HCT116 (cell line): ENCODE results near the gene WWP2. TPM values are rescaled to one million over a fixed set of nuclear protein-coding genes. Genes with fewer than 3 reads are reported as not detected.

Experiments used
- ATAC-seq: fragments of 200-7000 bp; cut with Tn5 transposase; 2 replicates; pipeline ENCODE4 v1.9.1; 2020; ENCODE audit warnings: mild to moderate bottlenecking, moderate library complexity
- BruUV-seq: library from RNA; stranded (reverse); fragments of 400-500 nt; replicated peaks from 2 replicates; lab custom pipeline; 2021; lab: Mats Ljungman, UMichigan
- CTCF ChIA-PET: fragments of 300-600 bp; sonication (Branson Sonifier 250); formaldehyde crosslinking; loops from one replicate; lab custom pipeline; 2021; ENCODE audit warnings: antibody characterized with exemption; lab: Charles Lee
- POLR2A ChIA-PET: fragments of 300-600, 350-600 bp; sonication (Branson Sonifier 250); formaldehyde crosslinking; loops from one replicate; lab custom pipeline; 2021; ENCODE audit warnings: antibody characterized with exemption; lab: Charles Lee
- RAD21 ChIA-PET, 2 experiments: fragments of 300-600 bp; sonication (Branson Sonifier 250); formaldehyde crosslinking; loops; one replicate each; lab custom pipeline; 2023; ENCODE audit warnings: low total read pairs in 2 of 2; ENCODE audit not compliant: uncharacterized antibody in 2 of 2, unreplicated experiment in 2 of 2, low non-redundant PET in 1 of 2; lab: Charles Lee
- DNase-seq: peaks from one replicate; pipeline ENCODE4 v3.0.0-alpha.2; 2010; ENCODE audit warnings: low read depth, low spot score
- H2AFZ ChIP-seq: fragments of 200-600 bp; shearing (Covaris generic), sonication (generic); 2 replicates; pipeline ENCODE4 v1.6.1; 2017; ENCODE audit warnings: low read depth, mixed run types, mixed read lengths, antibody characterized with exemption, low read length; ENCODE audit not compliant: poor library complexity, severe bottlenecking
- H3K27ac ChIP-seq: 2 replicates; pipeline ENCODE4 v1.5.1; 2012; ENCODE audit warnings: low read depth, low read length
- H3K27me3 ChIP-seq: fragments of 200-600 bp; sonication (generic); 2 replicates; pipeline ENCODE4 v1.6.1; 2016; ENCODE audit warnings: mixed run types, low read length, mixed read lengths; ENCODE audit not compliant: insufficient read depth
- H3K36me3 ChIP-seq, 2 experiments: fragments of 200-500 bp in 1 of 2; fragments of 200-600 bp in 1 of 2; sonication (Bioruptor generic) in 1 of 2; sonication (generic) in 1 of 2; 2 replicates each; pipeline versions ENCODE4 v1.5.1 to v1.6.1; 2014 to 2016; ENCODE audit warnings: low read length in 2 of 2, inconsistent platforms in 1 of 2, mixed read lengths in 1 of 2, mixed run types in 1 of 2; ENCODE audit not compliant: insufficient read depth in 2 of 2, control insufficient read depth in 1 of 2
- H3K4me1 ChIP-seq, 2 experiments: fragments of 200-600 bp in 1 of 2; sonication (generic) in 1 of 2; 2 replicates each; pipeline versions ENCODE4 v1.5.1 to v1.6.1; 2012 to 2017; ENCODE audit warnings: low read length in 2 of 2, inconsistent platforms in 1 of 2, mild to moderate bottlenecking in 1 of 2, mixed read lengths in 1 of 2, mixed run types in 1 of 2, moderate library complexity in 1 of 2; ENCODE audit not compliant: insufficient read depth in 2 of 2, control insufficient read depth in 1 of 2
- H3K4me2 ChIP-seq: fragments of 200-600 bp; sonication (generic); 2 replicates; pipeline ENCODE4 v1.6.1; 2017; ENCODE audit warnings: mixed run types, low read length, mixed read lengths
- H3K4me3 ChIP-seq, 2 experiments: fragments of 200-600 bp in 1 of 2; sonication (generic) in 1 of 2; replicated peaks in 1 of 2; 2 replicates each; pipeline ENCODE4 v1.5.1; 2011 to 2016; ENCODE audit warnings: low read length in 2 of 2, control low read depth in 1 of 2, low read depth in 1 of 2, mild to moderate bottlenecking in 1 of 2, mixed read lengths in 1 of 2, mixed run types in 1 of 2
- H3K79me2 ChIP-seq: fragments of 200-600 bp; sonication (generic); 2 replicates; pipeline ENCODE4 v1.6.1; 2017; ENCODE audit warnings: mild to moderate bottlenecking, mixed run types, low read length, moderate library complexity, mixed read lengths; ENCODE audit not compliant: insufficient read depth
- H3K9ac ChIP-seq: fragments of 200-600 bp; sonication (generic); 2 replicates; pipeline ENCODE4 v1.6.1; 2016; ENCODE audit warnings: low read length, mixed read lengths
- H3K9me2 ChIP-seq: fragments of 200-600 bp; sonication (generic), shearing (Covaris generic); 2 replicates; pipeline ENCODE4 v1.6.1; 2017; ENCODE audit warnings: mixed run types, mild to moderate bottlenecking, moderate library complexity; ENCODE audit not compliant: insufficient read depth
- H3K9me3 ChIP-seq, 2 experiments: fragments of 200-500 bp in 1 of 2; fragments of 200-600 bp in 1 of 2; sonication (Bioruptor generic) in 1 of 2; sonication (generic) in 1 of 2; 2 replicates each; pipeline ENCODE4 v1.6.1; 2014 to 2017; ENCODE audit warnings: low read length in 2 of 2, mixed read lengths in 2 of 2, inconsistent platforms in 1 of 2, low read depth in 1 of 2, mild to moderate bottlenecking in 1 of 2, mixed run types in 1 of 2, moderate library complexity in 1 of 2; ENCODE audit not compliant: control insufficient read depth in 1 of 2, insufficient read depth in 1 of 2
- H4K20me1 ChIP-seq: fragments of 200-600 bp; sonication (generic), shearing (Covaris generic); 2 replicates; pipeline ENCODE4 v1.6.1; 2017; ENCODE audit warnings: mixed run types, mild to moderate bottlenecking, moderate library complexity; ENCODE audit not compliant: insufficient read depth
- ATF3 ChIP-seq: IDR thresholded peaks from 2 replicates; pipeline ENCODE4 v1.6.1; 2012
- CBX3 ChIP-seq: IDR thresholded peaks from 2 replicates; pipeline ENCODE4 v1.6.1; 2012; ENCODE audit warnings: low read depth
- CEBPB ChIP-seq: IDR thresholded peaks from 2 replicates; pipeline ENCODE4 v1.6.1; 2012; ENCODE audit warnings: low read depth
- EGR1 ChIP-seq: IDR thresholded peaks from 2 replicates; pipeline ENCODE4 v1.6.1; 2012; ENCODE audit warnings: low read depth
- ELF1 ChIP-seq: IDR thresholded peaks from 2 replicates; pipeline ENCODE4 v1.6.1; 2012; ENCODE audit warnings: low read depth, borderline replicate concordance
- EZH2 ChIP-seq: fragments of 200-600 bp; sonication (generic); IDR thresholded peaks from 2 replicates; pipeline ENCODE4 v1.6.1; 2017; ENCODE audit warnings: antibody characterized with exemption, mixed run types
- EZH2phosphoT487 ChIP-seq: fragments of 200-600 bp; IDR thresholded peaks from 2 replicates; pipeline ENCODE4 v1.6.1; 2018; ENCODE audit warnings: antibody characterized with exemption, borderline replicate concordance
- FOSL1 ChIP-seq: IDR thresholded peaks from 2 replicates; pipeline ENCODE4 v1.6.1; 2012; ENCODE audit warnings: low read depth
- MAX ChIP-seq: IDR thresholded peaks from 2 replicates; pipeline ENCODE4 v1.6.1; 2012
- POLR2A ChIP-seq: IDR thresholded peaks from 2 replicates; pipeline ENCODE4 v1.7.0; 2011; ENCODE audit warnings: borderline replicate concordance; ENCODE audit not compliant: insufficient read depth, insufficient read length; ENCODE audit errors: extremely low read depth
- REST ChIP-seq: IDR thresholded peaks from 2 replicates; pipeline ENCODE4 v1.6.1; 2012; ENCODE audit warnings: low read depth
- SP1 ChIP-seq: IDR thresholded peaks from 2 replicates; pipeline ENCODE4 v1.6.1; 2012; ENCODE audit warnings: low read depth
- SRF ChIP-seq: IDR thresholded peaks from 2 replicates; pipeline ENCODE4 v1.6.1; 2012; ENCODE audit warnings: low read depth
- TCF7L2 ChIP-seq: IDR thresholded peaks from 2 replicates; pipeline ENCODE4 v1.7.0; 2011; ENCODE audit warnings: borderline replicate concordance, inconsistent platforms; ENCODE audit not compliant: insufficient read depth, insufficient read length; ENCODE audit errors: extremely low read depth
- ZFX ChIP-seq: fragments of 450-650 bp; IDR thresholded peaks from 2 replicates; pipeline ENCODE4 v1.6.1; 2017
- ZNF274 ChIP-seq: fragments of 200-500 bp; sonication (Bioruptor generic); IDR thresholded peaks from 2 replicates; pipeline ENCODE4 v1.6.1; 2014; ENCODE audit warnings: mild to moderate bottlenecking, low read depth, low read length, inconsistent platforms
- intact Hi-C: fragments of 100-400 bp; cut with micrococcal nuclease; formaldehyde crosslinking; loops from 2 replicates; pipeline ENCODE4 v1.10.0; 2022
- total RNA-seq: library from RNA; stranded (reverse); gene quantifications from one replicate; pipeline ENCODE4 v1.2.1, GENCODE V29; 2021; ENCODE audit not compliant: unreplicated experiment
- TF ChIP-seq, protein P1 (sequence below): IDR thresholded peaks from 2 replicates; pipeline ENCODE4 v1.6.1; 2011; ENCODE audit warnings: mild to moderate bottlenecking, low read length, moderate library complexity; ENCODE audit not compliant: insufficient replicate concordance; ENCODE audit errors: extremely low read depth

The WWP2 gene
- total RNA-seq, 1 experiment from 2014 or later = 44.2 TPM

- peaks cover 4 to 6% of the 10 kb centered on the region in 2 experiments; a peak in 3 of 4 replicates for H3K36me3 ChIP-seq
- no peaks in the 10 kb centered on the region for H3K4me1 ChIP-seq
- no peaks in the 10 kb centered on the region for H3K79me2 ChIP-seq
- no peaks in the 10 kb centered on the region for H3K9me3 ChIP-seq
- no peak overlapping the region for H3K4me3 ChIP-seq
- ChIA-PET POLR2A (no interaction called here), CTCF (no interaction called here), RAD21 (no interaction called here)
- H3K27ac ChIP-seq = no peak overlapping the region
- intact Hi-C loops = no loop called here
- H2AFZ ChIP-seq = no peak overlapping the region
- BruUV-seq = no TSS peak
- DNase-seq (no peak), ATAC-seq (no peak)
- H3K9me2 ChIP-seq = no peaks in the 10 kb centered on the region
- no peak overlapping the region for H3K4me2 ChIP-seq
- H3K27me3 ChIP-seq = no peaks in the 10 kb centered on the region
- TF ChIP-seq ELF1 (no peak), ZNF274 (no peak)
- no peak overlapping the region for H3K9ac ChIP-seq
- no peaks in the 10 kb centered on the region for H4K20me1 ChIP-seq
Measured at GRCh38 chr16:69935740-69936139, 173.6 kb downstream of the WWP2 start.

- no peak for TF ChIP-seq MAX
- no peak for TF ChIP-seq ATF3
- no peak for TF ChIP-seq CBX3
- TF ChIP-seq, protein P1, sequence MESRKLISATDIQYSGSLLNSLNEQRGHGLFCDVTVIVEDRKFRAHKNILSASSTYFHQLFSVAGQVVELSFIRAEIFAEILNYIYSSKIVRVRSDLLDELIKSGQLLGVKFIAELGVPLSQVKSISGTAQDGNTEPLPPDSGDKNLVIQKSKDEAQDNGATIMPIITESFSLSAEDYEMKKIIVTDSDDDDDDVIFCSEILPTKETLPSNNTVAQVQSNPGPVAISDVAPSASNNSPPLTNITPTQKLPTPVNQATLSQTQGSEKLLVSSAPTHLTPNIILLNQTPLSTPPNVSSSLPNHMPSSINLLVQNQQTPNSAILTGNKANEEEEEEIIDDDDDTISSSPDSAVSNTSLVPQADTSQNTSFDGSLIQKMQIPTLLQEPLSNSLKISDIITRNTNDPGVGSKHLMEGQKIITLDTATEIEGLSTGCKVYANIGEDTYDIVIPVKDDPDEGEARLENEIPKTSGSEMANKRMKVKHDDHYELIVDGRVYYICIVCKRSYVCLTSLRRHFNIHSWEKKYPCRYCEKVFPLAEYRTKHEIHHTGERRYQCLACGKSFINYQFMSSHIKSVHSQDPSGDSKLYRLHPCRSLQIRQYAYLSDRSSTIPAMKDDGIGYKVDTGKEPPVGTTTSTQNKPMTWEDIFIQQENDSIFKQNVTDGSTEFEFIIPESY = no peak
- no peak for TF ChIP-seq REST
- no peak for TF ChIP-seq EZH2
- TF ChIP-seq TCF7L2 = no peak
- no peak for TF ChIP-seq FOSL1
- no peak for TF ChIP-seq ZNF274
- no peak for TF ChIP-seq SP1
- no peak for TF ChIP-seq SRF
- TF ChIP-seq CEBPB = no peak
- TF ChIP-seq EZH2phosphoT487 = no peak
- TF ChIP-seq POLR2A = no peak
- TF ChIP-seq ZFX = no peak
- no peak for TF ChIP-seq EGR1
- no peak overlapping the region for H3K27ac ChIP-seq
- H3K9ac ChIP-seq = no peak overlapping the region
- no TSS peak for BruUV-seq
- no peak for ATAC-seq
- CTCF ChIA-PET = no interaction called here
- no peaks in the 10 kb centered on the region for H3K9me2 ChIP-seq
- POLR2A ChIA-PET = no interaction called here
- H3K4me3 ChIP-seq = no peak overlapping the region
- H3K79me2 ChIP-seq = no peaks in the 10 kb centered on the region
- no peaks in the 10 kb centered on the region for H3K27me3 ChIP-seq
- DNase-seq = no peak
- no peak overlapping the region for H3K4me2 ChIP-seq
- intact Hi-C loops = no loop called here
- no peaks in the 10 kb centered on the region for H3K9me3 ChIP-seq
- no peak overlapping the region for H2AFZ ChIP-seq
- RAD21 ChIA-PET = no interaction called here
- H3K4me1 ChIP-seq = no peaks in the 10 kb centered on the region
- H4K20me1 ChIP-seq = no peaks in the 10 kb centered on the region
- peaks cover 2 to 4% of the 10 kb centered on the region in 2 experiments; a peak in 3 of 4 replicates for H3K36me3 ChIP-seq
Measured at GRCh38 chr16:69936252-69936651, 174.1 kb downstream of the WWP2 start.
